HUES6 (cell line): ENCODE results near the gene ZNFX1.

Experiments
- H3K27ac ChIP-seq: 2 replicates; pipeline ENCODE4 v1.7.0; 2013; ENCODE audit warnings: low read depth, mild to moderate bottlenecking, low read length, inconsistent platforms
- H3K27me3 ChIP-seq: 2 replicates; pipeline ENCODE4 v1.6.1; 2013; ENCODE audit warnings: low read length; ENCODE audit not compliant: control insufficient read depth, insufficient read depth
- H3K36me3 ChIP-seq: 2 replicates; pipeline ENCODE4 v1.6.1; 2013; ENCODE audit warnings: low read length; ENCODE audit not compliant: control insufficient read depth, insufficient read depth
- H3K4me1 ChIP-seq: 2 replicates; pipeline ENCODE4 v1.6.1; 2013; ENCODE audit warnings: low read length; ENCODE audit not compliant: control insufficient read depth, insufficient read depth
- H3K4me3 ChIP-seq: 2 replicates; pipeline ENCODE4 v1.5.1; 2013; ENCODE audit warnings: low read depth, low read length
- H3K9ac ChIP-seq: one replicate; pipeline ENCODE4 v1.6.1; 2013; ENCODE audit warnings: mild to moderate bottlenecking, low read length
- H3K9me3 ChIP-seq: 2 replicates; pipeline ENCODE4 v1.6.1; 2013; ENCODE audit warnings: low read depth, low read length; ENCODE audit not compliant: control insufficient read depth, insufficient read depth

The ZNFX1 gene

GRCh38 chr20:49284818-49285217 is 7.0 kb upstream of the ZNFX1 start:
- Histone ChIP-seq H3K36me3 (peaks cover 96% of the 10 kb centered on the region), H3K27ac (no peak overlapping the region), H3K9ac (no peak overlapping the region), H3K9me3 (no peaks in the 10 kb centered on the region), H3K4me3 (peak overlapping the region; percentile 42), H3K4me1 (peaks cover 39% of the 10 kb centered on the region), H3K27me3 (no peaks in the 10 kb centered on the region)

GRCh38 chr20:49283703-49284625 is 6.1 kb upstream of the ZNFX1 start:
- H3K27ac ChIP-seq = peak overlapping the region; percentile 33; the same call in 1 of the 2 replicates
- peaks cover 99% of the 10 kb centered on the region for H3K36me3 ChIP-seq
- H3K9me3 ChIP-seq = no peaks in the 10 kb centered on the region
- H3K27me3 ChIP-seq = no peaks in the 10 kb centered on the region
- H3K4me3 ChIP-seq = peak overlapping the region; percentile 77
- peak overlapping the region; percentile 94 for H3K9ac ChIP-seq
- peaks cover 39% of the 10 kb centered on the region for H3K4me1 ChIP-seq

- peaks cover 33% of the 10 kb centered on the region for H3K4me1 ChIP-seq
- H3K9ac ChIP-seq = peak overlapping the region; percentile 94
- peak overlapping the region; percentile 77 for H3K4me3 ChIP-seq
- H3K27me3 ChIP-seq = no peaks in the 10 kb centered on the region
- H3K27ac ChIP-seq = peak overlapping the region; percentile 33; the same call in 1 of the 2 replicates
- peaks cover 96% of the 10 kb centered on the region for H3K36me3 ChIP-seq
- H3K9me3 ChIP-seq = no peaks in the 10 kb centered on the region
These were observed 5.4 kb upstream of the ZNFX1 start for GRCh38 chr20:49283176-49283702.

GRCh38 chr20:49282584-49283171 is 4.8 kb upstream of the ZNFX1 start:
- Histone ChIP-seq H3K4me3 (peak overlapping the region; percentile 77), H3K4me1 (peaks cover 30% of the 10 kb centered on the region), H3K27me3 (no peaks in the 10 kb centered on the region), H3K36me3 (peaks cover 90% of the 10 kb centered on the region), H3K27ac (peak overlapping the region; percentile 83), H3K9ac (peak overlapping the region; percentile 94), H3K9me3 (no peaks in the 10 kb centered on the region)

- Histone ChIP-seq H3K27ac (peak overlapping the region; percentile 83), H3K9ac (peak overlapping the region; percentile 94), H3K36me3 (peaks cover 83% of the 10 kb centered on the region), H3K9me3 (no peaks in the 10 kb centered on the region), H3K4me3 (peak overlapping the region; percentile 77), H3K4me1 (peaks cover 29% of the 10 kb centered on the region), H3K27me3 (no peaks in the 10 kb centered on the region)
These were observed 4.1 kb upstream of the ZNFX1 start for GRCh38 chr20:49281913-49282467.

- H3K4me1 ChIP-seq = peaks cover 29% of the 10 kb centered on the region
- H3K27me3 ChIP-seq = no peaks in the 10 kb centered on the region
- H3K36me3 ChIP-seq = peaks cover 76% of the 10 kb centered on the region
- H3K4me3 ChIP-seq = peak overlapping the region; percentile 77
- H3K9me3 ChIP-seq = no peaks in the 10 kb centered on the region; the same call in 1 of the 2 replicates
- peak overlapping the region; percentile 94 for H3K9ac ChIP-seq
- peak overlapping the region; percentile 83 for H3K27ac ChIP-seq
These were observed 3.4 kb upstream of the ZNFX1 start for GRCh38 chr20:49281059-49281912.

- Histone ChIP-seq H3K9ac (peak overlapping the region; percentile 94), H3K27me3 (no peaks in the 10 kb centered on the region), H3K36me3 (peaks cover 72% of the 10 kb centered on the region), H3K4me1 (peaks cover 25% of the 10 kb centered on the region), H3K9me3 (no peaks in the 10 kb centered on the region; the same call in 1 of the 2 replicates), H3K27ac (peak overlapping the region; percentile 83), H3K4me3 (peak overlapping the region; percentile 77)
These were observed 2.7 kb upstream of the ZNFX1 start for GRCh38 chr20:49280463-49281058.

GRCh38 chr20:49279677-49280462 is 2.0 kb upstream of the ZNFX1 start:
- peak overlapping the region; percentile 94 for H3K9ac ChIP-seq
- H3K4me1 ChIP-seq = peaks cover 25% of the 10 kb centered on the region
- H3K27ac ChIP-seq = peak overlapping the region; percentile 83
- H3K4me3 ChIP-seq = peak overlapping the region; percentile 77
- no peaks in the 10 kb centered on the region for H3K27me3 ChIP-seq
- H3K9me3 ChIP-seq = no peaks in the 10 kb centered on the region; the same call in 1 of the 2 replicates
- H3K36me3 ChIP-seq = peaks cover 71% of the 10 kb centered on the region

- Histone ChIP-seq H3K27me3 (no peaks in the 10 kb centered on the region), H3K27ac (peak overlapping the region; percentile 83), H3K4me1 (peaks cover 22% of the 10 kb centered on the region), H3K9ac (peak overlapping the region; percentile 94), H3K36me3 (peaks cover 68% of the 10 kb centered on the region), H3K4me3 (peak overlapping the region; percentile 77), H3K9me3 (no peaks in the 10 kb centered on the region; the same call in 1 of the 2 replicates)
These were observed 1.2 kb upstream of the ZNFX1 start for GRCh38 chr20:49278818-49279676.
